ENCODE results near the gene SPTA1. TPM values are rescaled to one million over a fixed set of nuclear protein-coding genes. Genes with fewer than 3 reads are reported as not detected.
"Not testable (repeated sequence)": the region's sequence is repeated elsewhere in the genome, so short reads cannot be mapped to it uniquely, and the experiment has no call there.

SPTA1 gene
- total RNA-seq, 4 donors from 2014 or later: 0.32 TPM; not detected in 3

- intact Hi-C loops (cut with DNase I): no loop called here
- Histone ChIP-seq H3K4me3 (no peak overlapping the region), H3K27me3 (no peaks in the 10 kb centered on the region), H3K4me1 (no peaks in the 10 kb centered on the region), H3K36me3 (no peaks in the 10 kb centered on the region), H3K27ac (no peak overlapping the region), H3K9me3 (no peaks in the 10 kb centered on the region)
- 56 to 80% methylated on average over 2 of the region's 2 CpGs for WGBS, 2 donors
- DNase-seq: no peak
- TF ChIP-seq POLR2A (IDR thresholded peaks at IDR 0.05) (no peak), CTCF (IDR thresholded peaks at IDR 0.05) (no peak)
Observed at GRCh38 chr1:158694596-158694995, 8.1 kb upstream of the SPTA1 start.

- no peaks in the 10 kb centered on the region for H3K36me3 ChIP-seq
- no peaks in the 10 kb centered on the region for H3K4me1 ChIP-seq
- no peaks in the 10 kb centered on the region for H3K9me3 ChIP-seq
- intact Hi-C loops (cut with DNase I): no loop called here
- H3K27ac ChIP-seq: no peak overlapping the region
- H3K4me3 ChIP-seq: no peak overlapping the region
- TF ChIP-seq POLR2A (IDR thresholded peaks at IDR 0.05): no peak
- no peak for TF ChIP-seq CTCF (IDR thresholded peaks at IDR 0.05)
- DNase-seq: no peak
- no peaks in the 10 kb centered on the region for H3K27me3 ChIP-seq
Observed at GRCh38 chr1:158692356-158692755, 5.8 kb upstream of the SPTA1 start.

- Histone ChIP-seq H3K4me3 (no peak overlapping the region), H3K36me3 (no peaks in the 10 kb centered on the region), H3K9me3 (no peaks in the 10 kb centered on the region), H3K4me1 (no peaks in the 10 kb centered on the region), H3K27me3 (no peaks in the 10 kb centered on the region), H3K27ac (no peak overlapping the region)
- intact Hi-C loops (cut with DNase I): no loop called here
- TF ChIP-seq CTCF (IDR thresholded peaks at IDR 0.05): no peak
- no peak for TF ChIP-seq POLR2A (IDR thresholded peaks at IDR 0.05)
- DNase-seq: no peak
Observed at GRCh38 chr1:158691907-158692306, 5.4 kb upstream of the SPTA1 start.

GRCh38 chr1:158691149-158691548, 4.6 kb upstream of the SPTA1 start:
- intact Hi-C loops (cut with DNase I); H3K27me3 ChIP-seq; H3K9me3 ChIP-seq; H3K4me1 ChIP-seq; H3K27ac ChIP-seq; H3K36me3 ChIP-seq; H3K4me3 ChIP-seq; DNase-seq: not testable (repeated sequence)
- 13 to 40% methylated on average over 1 of the region's 1 CpG for WGBS, 2 donors

GRCh38 chr1:158689875-158690274, 3.4 kb upstream of the SPTA1 start:
- no peaks in the 10 kb centered on the region for H3K27me3 ChIP-seq
- intact Hi-C loops (cut with DNase I): no loop called here
- DNase-seq: no peak
- no peaks in the 10 kb centered on the region for H3K9me3 ChIP-seq
- no peak overlapping the region for H3K27ac ChIP-seq
- no peaks in the 10 kb centered on the region for H3K4me1 ChIP-seq
- no peak overlapping the region for H3K4me3 ChIP-seq
- H3K36me3 ChIP-seq: no peaks in the 10 kb centered on the region
- no peak for TF ChIP-seq CTCF (IDR thresholded peaks at IDR 0.05)
- no peak for TF ChIP-seq POLR2A (IDR thresholded peaks at IDR 0.05)

GRCh38 chr1:158689110-158689509, 2.6 kb upstream of the SPTA1 start:
- H3K27me3 ChIP-seq: no peaks in the 10 kb centered on the region
- H3K36me3 ChIP-seq: no peaks in the 10 kb centered on the region
- no peaks in the 10 kb centered on the region for H3K9me3 ChIP-seq
- WGBS, 2 donors: 31 to 39% methylated on average over 1 of the region's 1 CpG
- intact Hi-C loops (cut with DNase I): no loop called here
- no peaks in the 10 kb centered on the region for H3K4me1 ChIP-seq
- no peak for TF ChIP-seq CTCF (IDR thresholded peaks at IDR 0.05)
- TF ChIP-seq POLR2A (IDR thresholded peaks at IDR 0.05): no peak
- H3K27ac ChIP-seq: no peak overlapping the region
- no peak for DNase-seq
- no peak overlapping the region for H3K4me3 ChIP-seq

GRCh38 chr1:158688343-158688742, 1.8 kb upstream of the SPTA1 start:
- intact Hi-C loops (cut with DNase I); H3K27ac ChIP-seq; H3K4me3 ChIP-seq; H3K36me3 ChIP-seq; H3K27me3 ChIP-seq; H3K9me3 ChIP-seq; H3K4me1 ChIP-seq; DNase-seq: not testable (repeated sequence)
- 83 to 94% methylated on average over 1 of the region's 1 CpG for whole genome bisulfite sequencing, 2 donors
